GM21717 (cell line): ENCODE measurements around the gene RAPGEF3.
A peak's percentile ranks its signal among the peaks of the same experiment; 100 is the strongest.

Experiments
- ATAC-seq: cut with Tn5 transposase; IDR thresholded peaks from one replicate; pipeline ENCODE4 v1.9.1; 2021; ENCODE audit warnings: mild to moderate bottlenecking, moderate library complexity; ENCODE audit not compliant: unreplicated experiment

The RAPGEF3 gene

GRCh38 chr12:47725893-47726292, 32.8 kb downstream of the RAPGEF3 start:
- peak; percentile 88 for ATAC-seq

- no peak for ATAC-seq
Observed at GRCh38 chr12:47725091-47725772, 33.4 kb downstream of the RAPGEF3 start, which contains the start of gene ENDOU. TSS of gene ENDOU (minus strand) at chr12:47725490. CDS start at chr12:47725413, 77 bp downstream.

- ATAC-seq: no peak
Observed at GRCh38 chr12:47722941-47723631, 35.6 kb downstream of the RAPGEF3 start.

GRCh38 chr12:47722136-47722834, 36.4 kb downstream of the RAPGEF3 start:
- no peak for ATAC-seq

GRCh38 chr12:47721431-47721973, 37.2 kb downstream of the RAPGEF3 start:
- no peak for ATAC-seq

- ATAC-seq: no peak
Observed at GRCh38 chr12:47718531-47718930, 40.1 kb downstream of the RAPGEF3 start.

GRCh38 chr12:47717443-47718193, 41.1 kb downstream of the RAPGEF3 start:
- ATAC-seq: no peak

- ATAC-seq: no peak
Observed at GRCh38 chr12:47717046-47717442, 41.6 kb downstream of the RAPGEF3 start.

- ATAC-seq: no peak
Observed at GRCh38 chr12:47715877-47716548, 42.7 kb downstream of the RAPGEF3 start.

- peak; percentile 72 for ATAC-seq
Observed at GRCh38 chr12:47715393-47715876, 43.2 kb downstream of the RAPGEF3 start.

- ATAC-seq: peak; percentile 48
Observed at GRCh38 chr12:47714826-47715386, 43.8 kb downstream of the RAPGEF3 start.

- ATAC-seq: no peak
Observed at GRCh38 chr12:47712171-47712570, 46.5 kb downstream of the RAPGEF3 start.

- no peak for ATAC-seq
Observed at GRCh38 chr12:47711448-47711847, 47.2 kb downstream of the RAPGEF3 start.

GRCh38 chr12:47710278-47710677, 48.4 kb downstream of the RAPGEF3 start:
- ATAC-seq: no peak

- no peak for ATAC-seq
Observed at GRCh38 chr12:47709671-47710070, 49.0 kb downstream of the RAPGEF3 start.

GRCh38 chr12:47709237-47709636, 49.4 kb downstream of the RAPGEF3 start:
- no peak for ATAC-seq

GRCh38 chr12:47707905-47708543, 50.7 kb downstream of the RAPGEF3 start:
- ATAC-seq: no peak

- ATAC-seq: no peak
Observed at GRCh38 chr12:47707355-47707754, 51.3 kb downstream of the RAPGEF3 start.
